Endothelial cell of umbilical vein (primary cell): Measurements from ENCODE around the gene ADGRD2. TPM values are rescaled to one million over a fixed set of nuclear protein-coding genes. Genes with fewer than 3 reads are reported as not detected.

ENCODE experiments used
- BruUV-seq: library from RNA; stranded (reverse); fragments of 400-500 nt; replicated peaks from 2 replicates; lab custom pipeline; 2021; lab: Mats Ljungman, UMichigan
- CTCF ChIA-PET: fragments of 300-600, 350-600 bp; sonication (Branson Sonifier 250); formaldehyde crosslinking; loops from one replicate; lab custom pipeline; 2021; ENCODE audit warnings: antibody characterized with exemption, inconsistent platforms; lab: Charles Lee
- POLR2A ChIA-PET: fragments of 300-600, 350-600 bp; sonication (Branson Sonifier 250); formaldehyde crosslinking; loops from one replicate; lab custom pipeline; 2021; ENCODE audit warnings: antibody characterized with exemption, inconsistent platforms; lab: Charles Lee
- DNase-seq: peaks from one replicate; pipeline ENCODE4 v3.0.0-alpha.2; 2011; ENCODE audit warnings: low read depth, low spot score
- FAIRE-seq: peaks from 2 replicates; lab custom pipeline; 2011; peaks lifted over from hg19 to GRCh38; lab: Jason Lieb, UNC
- H2AFZ ChIP-seq: 2 replicates; pipeline ENCODE4 v1.6.0; 2012; ENCODE audit warnings: low read depth, low read length, control low read depth, inconsistent platforms
- H3K27ac ChIP-seq: 2 replicates; pipeline ENCODE4 v1.5.1; 2011; ENCODE audit warnings: low read depth, mild to moderate bottlenecking, control low read depth, low read length, moderate library complexity; ENCODE audit not compliant: insufficient read depth
- H3K27me3 ChIP-seq, 2 experiments: 2 replicates each; pipeline versions ENCODE4 v1.6.0 to v1.6.1; 2011; ENCODE audit warnings: low read length in 2 of 2, mixed read lengths in 1 of 2; ENCODE audit not compliant: control insufficient read depth in 2 of 2, insufficient read depth in 2 of 2
- H3K36me3 ChIP-seq, 2 experiments: 2 replicates in 1 of 2; 3 replicates in 1 of 2; pipeline ENCODE4 v1.5.1; 2011; ENCODE audit warnings: low read length in 2 of 2, mild to moderate bottlenecking in 1 of 2, moderate library complexity in 1 of 2; ENCODE audit not compliant: control insufficient read depth in 2 of 2, insufficient read depth in 2 of 2; ENCODE audit errors: extremely low read depth in 1 of 2
- H3K4me1 ChIP-seq: 3 replicates; pipeline ENCODE4 v1.5.1; 2011; ENCODE audit warnings: mild to moderate bottlenecking, low read length; ENCODE audit not compliant: control insufficient read depth, insufficient read depth; ENCODE audit errors: extremely low read depth
- H3K4me2 ChIP-seq: 2 replicates; pipeline ENCODE4 v1.6.1; 2011; ENCODE audit warnings: low read length, control low read depth, mixed read lengths; ENCODE audit not compliant: insufficient read depth
- H3K4me3 ChIP-seq, 3 experiments: fragments of 200-600 bp in 1 of 3; sonication (generic), shearing (Covaris generic) in 1 of 3; replicated peaks in 1 of 3; 2 replicates each; pipeline ENCODE4 v1.5.1; 2011 to 2016; ENCODE audit warnings: control low read depth in 3 of 3, low read length in 3 of 3, mild to moderate bottlenecking in 2 of 3, inconsistent platforms in 1 of 3, low read depth in 1 of 3, moderate library complexity in 1 of 3; ENCODE audit not compliant: insufficient read depth in 1 of 3
- H3K79me2 ChIP-seq: 2 replicates; pipeline ENCODE4 v1.6.0; 2012; ENCODE audit warnings: low read length, inconsistent platforms; ENCODE audit not compliant: control insufficient read depth, insufficient read depth
- H3K9ac ChIP-seq: replicated peaks from 2 replicates; pipeline ENCODE3; 2011; ENCODE audit warnings: low read length, control low read depth; ENCODE audit not compliant: insufficient read depth; ENCODE audit errors: extremely low read depth
- H3K9me1 ChIP-seq: replicated peaks from 3 replicates; pipeline ENCODE4 v1.6.0; 2011; ENCODE audit warnings: mild to moderate bottlenecking, low read length; ENCODE audit not compliant: control insufficient read depth, insufficient read depth; ENCODE audit errors: extremely low read depth
- H3K9me3 ChIP-seq: replicated peaks from 2 replicates; pipeline ENCODE4 v1.5.1; 2012; ENCODE audit warnings: low read length, inconsistent platforms; ENCODE audit not compliant: control insufficient read depth, insufficient read depth
- H4K20me1 ChIP-seq: replicated peaks from 2 replicates; pipeline ENCODE3; 2011; ENCODE audit warnings: mild to moderate bottlenecking, low read length; ENCODE audit not compliant: control insufficient read depth, insufficient read depth; ENCODE audit errors: extremely low read depth
- CTCF ChIP-seq, 2 donors: IDR thresholded peaks; 1 replicate in 1 of 2; 2 replicates in 1 of 2; pipeline ENCODE4 v1.5.1; 2011; ENCODE audit warnings: low read length in 2 of 2, mild to moderate bottlenecking in 2 of 2, moderate library complexity in 2 of 2, control low read depth in 1 of 2, inconsistent platforms in 1 of 2, low read depth in 1 of 2; ENCODE audit not compliant: insufficient read depth in 1 of 2; ENCODE audit errors: extremely low read depth in 1 of 2
- EZH2 ChIP-seq: IDR thresholded peaks from 2 replicates; pipeline ENCODE4 v1.6.1; 2012; ENCODE audit warnings: borderline replicate concordance, low read depth, mild to moderate bottlenecking, moderate library complexity, low read length, inconsistent platforms; ENCODE audit not compliant: severe bottlenecking
- FOS ChIP-seq: IDR thresholded peaks from 2 replicates; pipeline ENCODE4 v1.6.1; 2011; ENCODE audit warnings: mild to moderate bottlenecking, low read length, moderate library complexity, borderline replicate concordance; ENCODE audit not compliant: insufficient read depth
- GATA2 ChIP-seq: IDR thresholded peaks from 2 replicates; pipeline ENCODE4 v1.7.0; 2011; ENCODE audit warnings: low read depth, mild to moderate bottlenecking, moderate library complexity, mixed read lengths, low read length; ENCODE audit not compliant: insufficient read length, insufficient read depth
- MAX ChIP-seq: IDR thresholded peaks from 2 replicates; pipeline ENCODE4 v1.6.1; 2011; ENCODE audit not compliant: insufficient read depth, insufficient read length
- MYC ChIP-seq: IDR thresholded peaks from one replicate; pipeline ENCODE4 v1.6.1; 2011; ENCODE audit warnings: mild to moderate bottlenecking, low read depth, low read length
- POLR2A ChIP-seq: IDR thresholded peaks from 2 replicates; pipeline ENCODE4 v1.6.1; 2012; ENCODE audit warnings: low read depth, mild to moderate bottlenecking, control low read depth, low read length
- POLR2AphosphoS5 ChIP-seq: IDR thresholded peaks from 2 replicates; pipeline ENCODE4 v1.6.1; 2012; ENCODE audit warnings: low read depth, mild to moderate bottlenecking, control low read depth, low read length, moderate library complexity; ENCODE audit not compliant: insufficient read depth
- dilution Hi-C: fragments of 300-500 bp; cut with MboI; formaldehyde crosslinking; loops from one replicate; pipeline ENCODE4 v1.15.0; 2019; ENCODE audit warnings: low sequenced_read_pairs; ENCODE audit not compliant: extremely low pct_ligation_motif_present
- intact Hi-C: fragments of 100-400 bp; cut with micrococcal nuclease; formaldehyde crosslinking; loops from one replicate; pipeline ENCODE4 v1.10.0; 2022
- polyA plus RNA-seq, 4 experiments: library from polyadenylated mRNA; depleted of rRNA in 3 of 4; stranded (reverse) in 3 of 4; unstranded in 1 of 4; fragments of >200 nt; gene quantifications; 2 replicates each; pipeline versions ENCODE4 v1.2.1 to v1.2.3, GENCODE V29; 2011 to 2012; ENCODE audit warnings: missing spikeins in 1 of 4
- total RNA-seq: library from RNA; stranded (reverse); gene quantifications from 2 replicates; pipeline ENCODE4 v1.2.3, GENCODE V29; 2021

The ADGRD2 gene
- total and polyA plus RNA-seq, 2 donors (not counting 3 experiments of a cell fraction or from before 2014, with no cell fraction given): not detected

DNA sequence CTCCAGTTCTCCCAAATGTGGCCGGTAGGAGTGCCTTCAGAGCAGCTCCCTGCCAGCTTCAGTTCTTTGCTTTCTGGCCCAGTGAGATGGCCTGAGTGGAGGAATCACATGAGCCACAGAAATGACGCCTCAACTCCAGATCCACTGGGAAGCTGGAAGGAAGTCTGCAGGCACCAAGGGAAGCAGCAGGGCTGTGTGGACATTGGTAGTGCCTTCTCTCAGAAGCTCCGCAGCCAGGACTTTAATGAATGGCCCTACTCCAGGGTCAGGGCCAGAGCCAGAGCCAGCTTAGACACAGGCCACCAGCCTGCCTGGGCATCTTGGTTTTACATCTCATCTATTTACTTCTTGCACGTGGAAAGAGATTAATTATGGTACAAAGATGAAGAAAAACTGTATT is 23.0 kb upstream of the ADGRD2 start:
- no peaks in the 10 kb centered on the region for H3K79me2 ChIP-seq
- no TSS peak for BruUV-seq
- no peaks in the 10 kb centered on the region for H3K9me1 ChIP-seq
- intact Hi-C loops (no loop called here), dilution Hi-C loops (no loop called here)
- FAIRE-seq: no peak
- TF ChIP-seq POLR2AphosphoS5 (no peak), POLR2A (no peak), MAX (no peak), EZH2 (no peak), GATA2 (no peak), MYC (no peak), FOS (no peak), CTCF (IDR thresholded peaks at IDR 0.05; ENCODE audit: extremely low read depth in 1 of 2, insufficient read depth in 1 of 2, low read depth in 1 of 2, low read length in 2 of 2) (no peak)
- no peaks in the 10 kb centered on the region for H3K4me1 ChIP-seq
- CTCF ChIA-PET: interaction anchor here (1.0 kb wide), 1 partner anchor 110 kb away, joined by 3 read pairs; no protein-coding TSS in a partner anchor
- POLR2A ChIA-PET: no interaction called here
- H3K9ac ChIP-seq: no peak overlapping the region
- no peak overlapping the region for H2AFZ ChIP-seq
- H3K27ac ChIP-seq: no peak overlapping the region
- H3K4me2 ChIP-seq: no peak overlapping the region
- no peak for DNase-seq
- no peak overlapping the region for H3K4me3 ChIP-seq
- H3K9me3 ChIP-seq: no peaks in the 10 kb centered on the region
- no peaks in the 10 kb centered on the region for H3K36me3 ChIP-seq
- peaks cover 9 to 12% of the 10 kb centered on the region in 2 experiments for H3K27me3 ChIP-seq
- H4K20me1 ChIP-seq: no peaks in the 10 kb centered on the region
